D341Med (cell line): ENCODE data around the gene FAM170B.

Experiments
- DNase-seq: peaks from one replicate; pipeline ENCODE4 v3.0.0; 2012; ENCODE audit warnings: low spot score

Gene FAM170B

DNA sequence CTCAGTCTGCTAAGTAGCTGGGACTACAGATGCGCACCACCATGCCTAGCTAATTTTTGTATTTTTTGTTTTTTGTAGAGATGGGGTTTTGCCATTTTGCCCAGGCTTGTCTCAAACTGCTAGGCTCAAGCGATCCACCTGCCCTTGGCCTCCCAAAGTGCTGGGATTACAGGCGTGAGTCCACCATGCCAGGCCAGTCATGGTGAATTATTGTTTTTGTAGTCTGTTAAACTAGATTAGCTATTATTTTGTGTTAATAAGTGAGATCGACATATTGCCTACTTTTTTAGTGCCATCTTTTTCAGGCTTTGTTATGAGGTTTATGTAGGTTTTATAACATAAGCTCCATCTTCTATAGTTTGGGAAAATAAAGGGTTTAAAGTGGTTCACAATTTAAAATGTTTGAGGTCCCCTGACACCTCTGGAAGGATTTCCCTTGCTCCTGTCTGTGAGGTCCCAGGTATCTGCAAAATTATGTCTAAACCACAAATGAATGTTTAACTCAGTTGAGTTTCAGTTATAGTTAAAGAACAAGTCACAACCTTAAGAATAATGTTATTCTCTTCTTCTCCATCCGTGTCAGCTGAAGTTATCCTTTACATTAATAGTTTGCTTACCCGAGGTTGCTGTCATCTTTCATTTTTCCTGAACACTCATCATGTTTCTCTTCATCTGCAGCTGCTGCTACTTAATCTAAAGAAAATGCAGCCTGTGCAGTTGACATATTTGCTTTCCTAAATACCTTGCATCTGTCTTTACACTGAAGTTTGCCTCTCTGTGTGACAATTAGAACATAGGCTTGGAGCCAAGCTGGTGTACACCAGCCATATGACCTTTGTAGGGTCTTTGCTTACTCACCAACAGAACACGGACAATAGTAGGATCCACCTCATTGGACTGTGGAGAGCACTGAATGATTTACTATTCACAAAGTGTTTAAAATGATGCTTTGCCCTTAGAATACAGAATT lies 9.6 kb downstream of the FAM170B start:
- no peak for DNase-seq

GRCh38 chr10:49120911-49121310 lies 12.9 kb downstream of the FAM170B start:
- no peak for DNase-seq

DNA sequence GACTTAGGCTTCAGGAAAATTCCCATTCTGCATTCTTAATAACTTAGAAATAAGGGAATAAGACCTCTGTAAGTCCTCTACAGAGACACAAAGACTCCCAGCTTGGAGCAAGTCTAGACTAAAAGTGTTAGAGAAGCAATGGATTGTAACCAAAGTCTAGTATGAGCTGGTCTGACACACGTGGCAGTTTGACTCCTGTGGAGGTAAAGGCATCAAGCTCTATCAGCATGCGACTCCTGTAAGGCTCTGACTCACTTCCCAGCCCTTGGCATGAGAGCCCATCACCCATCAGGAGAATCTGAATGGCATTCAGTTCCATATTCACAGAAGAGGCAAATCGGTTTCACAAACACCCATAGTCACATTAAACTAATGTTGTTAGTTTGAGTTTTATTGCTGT lies 14.1 kb downstream of the FAM170B start:
- DNase-seq = no peak

- peak; percentile 13 for DNase-seq
Measured at GRCh38 chr10:49118430-49119074, 15.3 kb downstream of the FAM170B start.

- DNase-seq = no peak
Measured at GRCh38 chr10:49117376-49118070, 16.3 kb downstream of the FAM170B start.

DNA sequence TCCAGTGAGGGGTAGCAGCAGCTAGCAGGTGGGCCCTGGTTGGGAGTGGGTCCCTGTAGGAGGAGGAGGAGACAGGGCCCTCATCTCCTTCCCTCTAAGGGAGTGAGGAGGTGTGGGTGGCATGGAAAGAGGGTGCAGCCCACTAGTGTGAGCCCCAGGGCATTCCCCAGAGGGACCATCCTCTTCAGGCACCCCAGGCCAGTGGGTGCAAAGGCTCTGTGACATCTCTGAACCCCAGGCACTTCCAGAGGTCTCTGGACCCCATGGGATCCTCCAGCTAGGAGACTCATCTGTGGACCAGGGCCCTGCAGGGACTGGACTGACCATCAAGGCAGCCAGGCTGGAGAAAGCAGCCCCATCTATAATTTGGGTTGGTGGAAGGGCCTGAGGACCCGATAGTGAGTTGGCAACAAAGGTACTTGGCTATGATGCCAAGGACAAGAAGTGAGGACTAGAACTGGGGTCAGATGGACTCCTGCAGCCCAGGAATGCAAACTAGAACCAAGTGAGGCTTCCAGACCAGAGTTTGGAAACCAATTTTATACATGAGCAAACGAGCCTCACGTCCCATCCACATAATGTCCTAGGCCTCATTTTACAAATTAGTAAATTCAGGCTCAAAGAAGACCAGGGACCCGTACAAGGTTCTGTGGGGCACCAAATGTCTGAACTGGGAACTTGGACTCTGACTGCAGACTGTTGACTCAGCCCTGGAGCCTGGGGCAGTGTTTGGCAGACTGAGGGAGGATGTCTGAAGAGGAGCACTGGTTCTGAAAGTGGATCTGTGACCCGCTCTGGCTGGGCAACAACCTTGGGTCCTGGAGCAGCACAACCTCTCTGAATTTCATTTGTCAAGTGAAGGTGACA lies 17.1 kb downstream of the FAM170B start:
- peak; percentile 22 for DNase-seq

- peak; percentile 14 for DNase-seq
Measured at GRCh38 chr10:49115796-49116508, 17.9 kb downstream of the FAM170B start.

- DNase-seq = peak; percentile 58
Measured at GRCh38 chr10:49115015-49115795, 18.6 kb downstream of the FAM170B start, which contains the start of gene VSTM4. TSS of gene VSTM4 (minus strand) at chr10:49115522. CDS start at chr10:49115485, 37 bp downstream.

DNA sequence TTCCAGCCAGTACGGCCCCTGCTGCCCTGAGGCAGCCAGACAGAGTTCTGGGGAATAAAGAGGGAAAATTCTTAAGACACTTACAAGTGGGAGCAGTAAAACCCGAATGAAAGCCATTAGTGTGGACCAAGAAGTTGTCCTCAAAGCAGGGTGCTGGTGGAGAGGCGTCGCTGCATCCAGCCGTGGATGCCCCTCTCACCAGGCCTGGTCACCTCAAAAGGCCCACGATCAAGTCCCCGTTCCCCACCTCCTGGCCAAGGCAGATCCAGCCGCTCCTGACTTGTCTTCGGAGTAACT lies 19.2 kb downstream of the FAM170B start:
- DNase-seq = no peak

- no peak for DNase-seq
Measured at GRCh38 chr10:49113741-49114141, 20.1 kb downstream of the FAM170B start.

GRCh38 chr10:49112851-49113250 lies 21.0 kb downstream of the FAM170B start:
- no peak for DNase-seq

- no peak for DNase-seq
Measured at GRCh38 chr10:49112098-49112497, 21.7 kb downstream of the FAM170B start.

GRCh38 chr10:49111320-49111698 lies 22.5 kb downstream of the FAM170B start:
- no peak for DNase-seq

- no peak for DNase-seq
Measured at GRCh38 chr10:49110684-49111319, 23.0 kb downstream of the FAM170B start.

GRCh38 chr10:49109669-49110340 lies 24.0 kb downstream of the FAM170B start:
- no peak for DNase-seq

DNA sequence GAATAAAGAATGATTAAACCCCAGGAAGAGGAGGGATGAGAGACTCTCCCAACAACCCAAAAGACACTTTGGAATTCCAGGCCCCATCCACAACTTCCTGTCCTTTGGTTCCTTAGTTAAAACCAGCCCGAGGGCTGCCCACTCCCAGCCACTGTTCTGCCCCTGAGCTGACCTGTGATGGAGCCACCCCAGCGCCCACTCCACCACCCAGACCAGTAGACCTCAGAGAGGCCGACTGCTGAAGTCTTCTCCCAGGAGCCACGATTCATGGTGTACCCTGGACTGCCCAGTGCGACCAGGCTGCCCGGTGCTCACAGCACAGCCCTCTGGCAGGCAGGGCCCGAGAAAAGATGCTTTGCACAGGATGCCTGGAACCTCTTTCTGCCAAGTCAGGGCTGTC lies 25.2 kb downstream of the FAM170B start:
- DNase-seq = no peak

GRCh38 chr10:49107887-49108267 lies 25.9 kb downstream of the FAM170B start:
- DNase-seq = no peak

- DNase-seq = no peak
Measured at GRCh38 chr10:49107111-49107886, 26.5 kb downstream of the FAM170B start.

- DNase-seq = no peak
Measured at GRCh38 chr10:49106451-49106850, 27.4 kb downstream of the FAM170B start.
